Glutamatergic neuron (in vitro differentiated cells): Measurements from ENCODE around the gene PLOD3. TPM values are rescaled to one million over a fixed set of nuclear protein-coding genes. Genes with fewer than 3 reads are reported as not detected.
"Not testable (repeated sequence)": the region's sequence is repeated elsewhere in the genome, so short reads cannot be mapped to it uniquely, and the experiment has no call there.

Source experiments
- DNase-seq: peaks from one replicate; pipeline ENCODE4 v3.0.0; 2022
- H3K27ac Mint-ChIP-seq: one replicate; pipeline ENCODE4 v1.8.0; 2020; ENCODE audit warnings: mild to moderate bottlenecking, mixed read lengths, inconsistent platforms; ENCODE audit not compliant: unreplicated experiment
- H3K27me3 Mint-ChIP-seq: one replicate; pipeline ENCODE4 v1.8.0; 2020; ENCODE audit warnings: mild to moderate bottlenecking, moderate library complexity, mixed read lengths, inconsistent platforms; ENCODE audit not compliant: unreplicated experiment
- H3K36me3 Mint-ChIP-seq: one replicate; pipeline ENCODE4 v1.8.0; 2020; ENCODE audit warnings: mild to moderate bottlenecking, mixed read lengths, inconsistent platforms; ENCODE audit not compliant: unreplicated experiment
- H3K4me1 Mint-ChIP-seq: one replicate; pipeline ENCODE4 v1.8.0; 2020; ENCODE audit warnings: mild to moderate bottlenecking, low read depth, mixed read lengths, inconsistent platforms; ENCODE audit not compliant: unreplicated experiment
- H3K4me3 Mint-ChIP-seq: one replicate; pipeline ENCODE4 v1.8.0; 2020; ENCODE audit warnings: mild to moderate bottlenecking, mixed read lengths, inconsistent platforms; ENCODE audit not compliant: unreplicated experiment
- H3K9me3 Mint-ChIP-seq: one replicate; pipeline ENCODE4 v1.8.0; 2020; ENCODE audit warnings: mild to moderate bottlenecking, moderate library complexity, mixed read lengths, inconsistent platforms; ENCODE audit not compliant: unreplicated experiment
- total RNA-seq: library from RNA; stranded (reverse); fragmentation: NEBNext Ultra II Directional; extraction: Animal tissue kit (Norgen Biotek cat#: 25700); gene quantifications from one replicate; pipeline ENCODE4 v1.2.1, GENCODE V29; 2021; ENCODE audit not compliant: unreplicated experiment
- TF ChIP-seq, protein P1 (sequence below): fragments of 200-600 bp; sonication (generic); IDR thresholded peaks from one replicate; pipeline ENCODE4 v1.5.0; 2021; ENCODE audit not compliant: partially characterized antibody, unreplicated experiment

PLOD3 gene
- total RNA-seq, 1 donor from 2014 or later, result 47.1 TPM

DNA sequence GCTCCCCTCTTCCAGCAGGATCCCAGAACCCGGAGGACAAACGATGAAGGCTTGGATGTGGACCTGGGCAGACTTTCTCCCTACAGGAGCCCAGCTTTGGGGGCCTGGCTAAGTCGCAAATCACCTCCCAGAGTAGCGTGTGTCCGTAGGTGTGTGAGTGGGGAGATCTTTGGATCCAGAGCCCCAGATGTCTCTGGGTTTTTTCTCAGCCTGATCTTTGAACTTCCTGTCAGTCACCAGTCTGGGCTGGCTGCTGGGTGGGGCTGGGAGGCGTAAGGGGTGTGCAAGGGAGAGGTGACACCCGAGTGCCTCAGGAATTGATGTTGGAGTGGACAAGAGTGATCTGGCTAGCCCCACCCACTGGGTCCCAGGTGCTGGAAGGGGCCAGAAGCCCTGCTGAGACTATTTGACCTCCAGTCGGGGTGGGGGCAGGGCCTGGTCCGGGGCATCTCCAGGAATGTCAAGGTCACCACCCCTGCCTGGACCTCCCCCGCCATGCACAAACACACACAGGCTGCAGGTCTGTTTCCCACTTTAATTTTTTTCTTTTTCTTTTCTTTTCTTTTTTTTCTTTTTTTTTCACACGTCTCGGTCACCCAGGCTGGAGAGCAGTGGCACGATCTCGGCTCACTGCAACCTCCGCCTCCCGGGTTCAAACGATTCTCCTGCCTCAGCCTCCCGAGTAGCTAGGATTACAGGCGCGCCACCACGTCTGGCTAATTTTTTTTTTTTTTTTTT, 16.4 kb downstream of the PLOD3 start, which contains the start of gene MOGAT3:
Gene MOGAT3 (minus strand): TSS at position 175 of the 738 bp plus-strand sequence. CDS start 182 bp downstream, outside the sequence.
- peaks cover 1% of the 10 kb centered on the region for H3K9me3 Mint-ChIP-seq
- no peaks in the 10 kb centered on the region for H3K4me1 Mint-ChIP-seq
- H3K36me3 Mint-ChIP-seq, result no peaks in the 10 kb centered on the region
- TF ChIP-seq, protein P1, sequence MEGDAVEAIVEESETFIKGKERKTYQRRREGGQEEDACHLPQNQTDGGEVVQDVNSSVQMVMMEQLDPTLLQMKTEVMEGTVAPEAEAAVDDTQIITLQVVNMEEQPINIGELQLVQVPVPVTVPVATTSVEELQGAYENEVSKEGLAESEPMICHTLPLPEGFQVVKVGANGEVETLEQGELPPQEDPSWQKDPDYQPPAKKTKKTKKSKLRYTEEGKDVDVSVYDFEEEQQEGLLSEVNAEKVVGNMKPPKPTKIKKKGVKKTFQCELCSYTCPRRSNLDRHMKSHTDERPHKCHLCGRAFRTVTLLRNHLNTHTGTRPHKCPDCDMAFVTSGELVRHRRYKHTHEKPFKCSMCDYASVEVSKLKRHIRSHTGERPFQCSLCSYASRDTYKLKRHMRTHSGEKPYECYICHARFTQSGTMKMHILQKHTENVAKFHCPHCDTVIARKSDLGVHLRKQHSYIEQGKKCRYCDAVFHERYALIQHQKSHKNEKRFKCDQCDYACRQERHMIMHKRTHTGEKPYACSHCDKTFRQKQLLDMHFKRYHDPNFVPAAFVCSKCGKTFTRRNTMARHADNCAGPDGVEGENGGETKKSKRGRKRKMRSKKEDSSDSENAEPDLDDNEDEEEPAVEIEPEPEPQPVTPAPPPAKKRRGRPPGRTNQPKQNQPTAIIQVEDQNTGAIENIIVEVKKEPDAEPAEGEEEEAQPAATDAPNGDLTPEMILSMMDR, result no peak
- peaks cover 12% of the 10 kb centered on the region for H3K27me3 Mint-ChIP-seq
- no peak within 1 kb of the TSS for H3K27ac Mint-ChIP-seq
- H3K4me3 Mint-ChIP-seq, result no peak within 1 kb of the TSS
- no peak for DNase-seq

DNA sequence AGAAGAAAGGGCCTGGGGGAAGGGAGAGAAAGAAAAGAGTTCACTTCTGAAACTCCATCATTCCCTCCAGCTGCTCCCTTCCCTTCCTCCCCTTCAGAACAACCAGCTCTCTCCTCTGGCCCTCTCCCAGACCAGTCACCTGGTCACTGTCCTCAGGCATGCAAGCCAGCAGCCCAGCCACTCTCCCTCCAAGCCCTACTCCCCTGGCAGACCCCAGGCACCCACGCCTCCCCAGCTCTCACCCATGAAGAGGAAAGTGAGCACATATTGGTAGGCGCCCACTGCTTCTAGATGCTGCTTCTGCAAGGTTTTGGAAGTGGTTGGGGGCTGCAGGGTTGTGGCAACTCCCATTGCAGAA, 16.9 kb downstream of the PLOD3 start:
- H3K4me3 Mint-ChIP-seq, result no peak overlapping the region

DNA sequence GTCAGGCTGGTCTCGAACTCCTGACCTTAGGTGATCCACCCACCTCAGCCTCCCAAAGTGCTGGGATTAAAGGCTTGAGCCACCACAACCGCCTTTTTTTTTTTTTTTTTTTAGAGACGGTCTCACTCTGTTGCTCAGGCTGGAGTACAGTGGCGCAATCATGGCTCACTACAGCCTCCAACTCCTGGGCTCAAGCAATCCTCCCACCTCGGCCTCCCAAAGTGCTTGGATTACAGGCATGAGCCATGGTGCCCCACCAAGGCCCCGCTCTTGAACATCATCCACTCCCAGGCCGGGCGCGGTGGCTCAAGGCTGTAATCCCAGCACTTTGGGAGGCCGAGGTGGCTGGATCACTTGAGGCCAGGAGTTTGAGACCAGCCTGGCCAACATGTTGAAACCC, 17.9 kb downstream of the PLOD3 start:
- peaks cover 12% of the 10 kb centered on the region for H3K27me3 Mint-ChIP-seq
- not testable (repeated sequence) for H3K4me1 Mint-ChIP-seq, H3K36me3 Mint-ChIP-seq, H3K27ac Mint-ChIP-seq, DNase-seq, H3K4me3 Mint-ChIP-seq, H3K9me3 Mint-ChIP-seq

More for the DNA sequence above, 16.9 kb downstream of the PLOD3 start:
- Mint-ChIP-seq H3K4me1 (no peaks in the 10 kb centered on the region), H3K27me3 (peaks cover 12% of the 10 kb centered on the region), H3K27ac (no peak overlapping the region), H3K9me3 (peaks cover 1% of the 10 kb centered on the region), H3K36me3 (no peaks in the 10 kb centered on the region)
- TF ChIP-seq, protein P1, result no peak
- DNase-seq, result no peak

DNA sequence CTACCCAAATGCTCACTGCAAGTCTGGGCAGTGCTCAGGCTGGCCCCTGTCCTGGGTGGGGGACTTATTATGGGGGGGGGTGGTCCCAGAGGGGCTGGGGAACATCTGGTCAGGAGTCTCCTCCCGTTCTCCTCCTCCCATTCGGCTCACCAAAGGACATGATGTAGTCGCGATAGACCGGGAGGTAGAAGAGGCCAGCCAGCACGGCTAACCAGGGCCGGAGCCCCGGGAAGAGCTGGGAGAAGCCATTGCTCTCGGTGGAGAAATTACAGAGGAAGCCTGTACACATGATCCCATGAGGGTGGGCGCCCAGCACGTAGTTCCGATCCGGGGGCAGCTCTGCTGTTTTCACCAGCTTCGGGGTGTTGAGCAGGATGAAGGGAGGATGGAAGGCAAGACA, 18.9 kb downstream of the PLOD3 start:
- Mint-ChIP-seq H3K4me3 (no peak overlapping the region), H3K27ac (no peak overlapping the region), H3K4me1 (no peaks in the 10 kb centered on the region), H3K27me3 (peaks cover 12% of the 10 kb centered on the region), H3K9me3 (peaks cover 1% of the 10 kb centered on the region), H3K36me3 (no peaks in the 10 kb centered on the region)
- TF ChIP-seq, protein P1, result no peak
- DNase-seq, result no peak

DNA sequence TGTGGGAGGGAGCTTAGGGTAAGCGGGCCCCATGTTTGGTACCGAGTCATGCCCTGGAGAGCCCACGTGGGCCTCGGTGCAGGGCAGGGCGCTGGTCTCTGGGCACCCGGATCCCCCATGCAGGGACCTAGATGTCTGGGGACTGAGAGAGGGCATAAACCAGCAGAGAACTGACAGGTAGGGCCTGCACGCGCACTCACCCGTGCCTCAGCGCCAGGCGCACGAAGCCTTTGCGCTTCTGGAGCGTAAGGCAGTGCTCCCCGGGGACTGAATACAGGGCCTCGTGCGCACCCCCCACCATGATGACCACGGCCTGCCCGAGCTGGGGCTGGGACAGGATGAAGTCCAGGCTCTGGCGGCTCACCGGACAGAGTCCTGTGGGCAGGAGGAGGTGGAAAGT, 19.4 kb downstream of the PLOD3 start:
- Mint-ChIP-seq H3K9me3 (peaks cover 1% of the 10 kb centered on the region), H3K4me1 (no peaks in the 10 kb centered on the region), H3K4me3 (no peak overlapping the region), H3K27ac (no peak overlapping the region), H3K36me3 (no peaks in the 10 kb centered on the region), H3K27me3 (peaks cover 10% of the 10 kb centered on the region)
- no peak for DNase-seq
- TF ChIP-seq, protein P1, result no peak
